H9 (cell line): ENCODE data around the gene ETV7. TPM values are rescaled to one million over a fixed set of nuclear protein-coding genes. Genes with fewer than 3 reads are reported as not detected.

Source experiments
- DNase-seq: peaks from one replicate; pipeline ENCODE4 v3.0.0-alpha.2; 2017
- H2AFZ ChIP-seq: one replicate; pipeline ENCODE4 v1.6.1; 2013; ENCODE audit warnings: mild to moderate bottlenecking, low read length, control low read depth, moderate library complexity
- H2AK5ac ChIP-seq: 2 replicates; pipeline ENCODE4 v1.6.1; 2013; ENCODE audit warnings: low read length, control low read depth, mixed read lengths; ENCODE audit not compliant: insufficient read length
- H2BK120ac ChIP-seq: one replicate; pipeline ENCODE4 v1.6.1; 2013; ENCODE audit warnings: low read depth, mild to moderate bottlenecking, low read length, control low read depth, inconsistent platforms; ENCODE audit not compliant: poor library complexity, severe bottlenecking
- H2BK12ac ChIP-seq: 2 replicates; pipeline ENCODE4 v1.6.1; 2013; ENCODE audit warnings: low read length, control low read depth, mixed read lengths, low read depth; ENCODE audit not compliant: insufficient read length
- H2BK15ac ChIP-seq: 2 replicates; pipeline ENCODE4 v1.6.1; 2013; ENCODE audit warnings: low read depth, low read length, control low read depth
- H2BK20ac ChIP-seq: one replicate; pipeline ENCODE4 v1.6.1; 2013; ENCODE audit warnings: low read depth, mild to moderate bottlenecking, low read length, control low read depth, inconsistent platforms; ENCODE audit not compliant: poor library complexity, severe bottlenecking
- H2BK5ac ChIP-seq: 2 replicates; pipeline ENCODE4 v1.6.1; 2013; ENCODE audit warnings: low read length, control low read depth, mixed read lengths; ENCODE audit not compliant: insufficient read length
- H3K14ac ChIP-seq: 2 replicates; pipeline ENCODE4 v1.6.1; 2013; ENCODE audit warnings: low read length, control low read depth; ENCODE audit not compliant: insufficient read depth
- H3K18ac ChIP-seq: 2 replicates; pipeline ENCODE4 v1.6.1; 2013; ENCODE audit warnings: low read depth, mild to moderate bottlenecking, mixed read lengths, low read length, control low read depth; ENCODE audit not compliant: insufficient read length
- H3K23ac ChIP-seq: 2 replicates; pipeline ENCODE4 v1.6.1; 2013; ENCODE audit warnings: low read length, control low read depth, mixed read lengths, low read depth; ENCODE audit not compliant: insufficient read length
- H3K23me2 ChIP-seq: 2 replicates; pipeline ENCODE4 v1.6.1; 2013; ENCODE audit warnings: low read depth, mild to moderate bottlenecking, mixed read lengths, low read length, control low read depth; ENCODE audit not compliant: insufficient read length, poor library complexity, severe bottlenecking
- H3K27ac ChIP-seq: 2 replicates; pipeline ENCODE4 v1.5.1; 2013; ENCODE audit warnings: low read length, control low read depth, mixed read lengths, low read depth; ENCODE audit not compliant: insufficient read length
- H3K27me3 ChIP-seq: 2 replicates; pipeline ENCODE4 v1.6.1; 2013; ENCODE audit warnings: low read length, control low read depth, inconsistent platforms; ENCODE audit not compliant: insufficient read depth
- H3K4ac ChIP-seq: 2 replicates; pipeline ENCODE4 v1.6.1; 2013; ENCODE audit warnings: low read depth, mild to moderate bottlenecking, control low read depth, inconsistent platforms, low read length, moderate library complexity
- H3K4me1 ChIP-seq: 2 replicates; pipeline ENCODE4 v1.6.1; 2013; ENCODE audit warnings: low read length, control low read depth, inconsistent platforms; ENCODE audit not compliant: insufficient read depth
- H3K4me2 ChIP-seq: 2 replicates; pipeline ENCODE4 v1.6.1; 2013; ENCODE audit warnings: low read length, control low read depth, mixed read lengths; ENCODE audit not compliant: insufficient read length, insufficient read depth
- H3K56ac ChIP-seq: 2 replicates; pipeline ENCODE4 v1.6.1; 2013; ENCODE audit warnings: low read depth, mild to moderate bottlenecking, mixed read lengths, low read length, control low read depth; ENCODE audit not compliant: insufficient read length
- H3K79me1 ChIP-seq: 2 replicates; pipeline ENCODE4 v1.6.1; 2013; ENCODE audit warnings: low read depth, mild to moderate bottlenecking, moderate library complexity, low read length, control low read depth, inconsistent platforms; ENCODE audit not compliant: insufficient read depth, poor library complexity, severe bottlenecking
- H3K79me2 ChIP-seq: 2 replicates; pipeline ENCODE4 v1.6.1; 2013; ENCODE audit warnings: low read length, control low read depth, inconsistent platforms; ENCODE audit not compliant: insufficient read depth
- H3K9ac ChIP-seq: 2 replicates; pipeline ENCODE4 v1.6.1; 2013; ENCODE audit warnings: low read length, control low read depth, mixed read lengths; ENCODE audit not compliant: insufficient read length; ENCODE audit errors: extremely low read depth
- H3K9me3 ChIP-seq: one replicate; pipeline ENCODE4 v1.6.1; 2013; ENCODE audit warnings: low read depth, low read length, inconsistent platforms; ENCODE audit not compliant: control insufficient read depth
- H3T11ph ChIP-seq: one replicate; pipeline ENCODE4 v1.6.1; 2013; ENCODE audit warnings: mild to moderate bottlenecking, low read length, control low read depth, inconsistent platforms
- H4K20me1 ChIP-seq: one replicate; pipeline ENCODE4 v1.6.1; 2013; ENCODE audit not compliant: control insufficient read depth, insufficient read length, insufficient read depth
- H4K5ac ChIP-seq: 2 replicates; pipeline ENCODE4 v1.6.1; 2013; ENCODE audit warnings: low read depth, mild to moderate bottlenecking, mixed read lengths, low read length, control low read depth; ENCODE audit not compliant: insufficient read length
- H4K8ac ChIP-seq: replicated peaks from 2 replicates; pipeline ENCODE4 v1.6.1; 2013; ENCODE audit warnings: low read length, control low read depth, mixed read lengths, low read depth; ENCODE audit not compliant: insufficient read length
- H4K91ac ChIP-seq: 2 replicates; pipeline ENCODE4 v1.6.1; 2013; ENCODE audit warnings: low read depth, mild to moderate bottlenecking, moderate library complexity, mixed read lengths, low read length, control low read depth; ENCODE audit not compliant: insufficient read length
- H3K27ac Mint-ChIP-seq, 3 experiments: 2 replicates in 2 of 3; 3 replicates in 1 of 3; pipeline ENCODE4 v1.8.0; 2020 to 2021; ENCODE audit warnings: mixed read lengths in 3 of 3, mild to moderate bottlenecking in 1 of 3, moderate library complexity in 1 of 3
- H3K27me3 Mint-ChIP-seq: 2 replicates; pipeline ENCODE4 v1.8.0; 2021; ENCODE audit warnings: low read depth, mild to moderate bottlenecking, moderate library complexity, mixed read lengths
- H3K36me3 Mint-ChIP-seq, 3 experiments: 2 replicates in 2 of 3; 3 replicates in 1 of 3; pipeline ENCODE4 v1.8.0; 2020 to 2021; ENCODE audit warnings: low read depth in 3 of 3, mixed read lengths in 3 of 3; ENCODE audit not compliant: insufficient read depth in 1 of 3
- H3K4me1 Mint-ChIP-seq, 2 experiments: 2 replicates each; pipeline ENCODE4 v1.8.0; 2020; ENCODE audit warnings: mixed read lengths in 2 of 2
- H3K4me3 Mint-ChIP-seq, 2 experiments: 2 replicates in 1 of 2; 3 replicates in 1 of 2; pipeline ENCODE4 v1.8.0; 2020 to 2021; ENCODE audit warnings: mild to moderate bottlenecking in 2 of 2, mixed read lengths in 2 of 2, moderate library complexity in 1 of 2
- H3K9me3 Mint-ChIP-seq, 2 experiments: 2 replicates in 1 of 2; 3 replicates in 1 of 2; pipeline ENCODE4 v1.8.0; 2020; ENCODE audit warnings: mild to moderate bottlenecking in 2 of 2, mixed read lengths in 2 of 2, moderate library complexity in 1 of 2
- WGBS: extraction: QIAGEN DNeasy Blood & Tissue Kit; methylation state at CpG from one replicate; pipeline ENCODE4 v1.1.7; 2013; ENCODE audit warnings: missing lambda C conversion rate, low lambda C conversion rate, mixed read lengths; ENCODE audit not compliant: insufficient read length; ENCODE audit errors: extremely low coverage; 5-methylcytosine and 5-hydroxymethylcytosine counted together
- total RNA-seq: library from RNA; stranded (reverse); gene quantifications from 2 replicates; pipeline ENCODE4 v1.2.1, GENCODE V29; 2021
- TF ChIP-seq, protein P1 (sequence below): fragments of 200-600 bp; sonication (generic); conservative IDR thresholded peaks from 3 replicates; pipeline ENCODE4 v1.8.0; 2021; ENCODE audit warnings: antibody characterized with exemption, mild to moderate bottlenecking

Gene ETV7
- total RNA-seq, 1 experiment from 2014 or later = 0.92 TPM

DNA sequence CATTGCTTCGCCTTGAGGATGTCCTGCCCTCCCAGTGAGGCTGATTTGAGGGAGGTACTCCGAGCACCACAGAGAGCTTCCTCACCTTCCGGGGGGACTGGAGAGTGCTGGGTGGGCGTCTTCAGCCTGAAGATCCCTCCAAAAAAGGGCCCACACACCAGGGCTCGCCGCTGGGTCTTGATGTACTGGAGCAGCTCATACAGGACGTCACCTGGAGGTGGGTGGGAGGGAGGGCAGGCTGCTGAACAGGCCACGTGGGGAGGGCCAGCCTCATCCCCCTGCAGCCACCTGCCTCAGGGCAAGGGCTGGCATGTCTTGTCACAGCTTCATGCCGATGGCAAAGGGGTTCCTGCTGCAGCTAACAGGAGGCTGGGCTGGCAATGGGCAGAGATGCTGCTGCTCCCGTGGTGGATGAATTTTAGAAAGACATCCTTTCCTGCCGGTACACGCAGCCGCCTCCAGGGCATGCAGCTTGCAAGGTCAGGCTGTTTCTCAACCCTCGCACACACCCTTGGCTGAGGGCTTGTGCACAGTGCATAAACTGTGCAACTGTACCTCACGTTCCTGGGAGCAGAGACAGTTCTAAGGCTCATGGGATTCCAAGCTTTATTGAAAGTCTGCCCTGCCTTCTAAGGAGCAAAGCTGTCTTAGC is 14.0 kb downstream of the ETV7 start:
- Histone ChIP-seq H3K4ac (no peak overlapping the region), H3K4me1 (peaks cover 4% of the 10 kb centered on the region; the same call in 1 of the 2 replicates), H3K56ac (no peak overlapping the region), H2BK120ac (no peak overlapping the region), H3K79me2 (0 out of 2 replicates have a peak, but pooled peaks cover 2% of the 10 kb centered on the region), H3K23ac (no peak overlapping the region), H3K27me3 (no peaks in the 10 kb centered on the region), H2BK5ac (no peak overlapping the region), H2BK12ac (no peak overlapping the region), H3K9me3 (no peaks in the 10 kb centered on the region), H3K9ac (no peak overlapping the region), H2BK20ac (no peak overlapping the region), H4K20me1 (no peaks in the 10 kb centered on the region), H2AK5ac (no peak overlapping the region), H3T11ph (no peak overlapping the region), H3K23me2 (no peaks in the 10 kb centered on the region), H3K27ac (no peak overlapping the region), H3K14ac (no peak overlapping the region), H3K79me1 (no peaks in the 10 kb centered on the region), H4K8ac (no peak overlapping the region), H4K91ac (no peak overlapping the region), H3K18ac (no peak overlapping the region), H2AFZ (no peak overlapping the region), H4K5ac (no peak overlapping the region), H3K4me2 (no peak overlapping the region), H2BK15ac (no peak overlapping the region)
- peaks cover 0 to 4% of the 10 kb centered on the region in 2 experiments; a peak in 2 of 5 replicates for H3K9me3 Mint-ChIP-seq
- peaks cover 0 to 7% (median 0%) of the 10 kb centered on the region in 3 experiments; a peak in 2 of 7 replicates for H3K36me3 Mint-ChIP-seq
- peaks cover 24% of the 10 kb centered on the region in 2 experiments for H3K4me1 Mint-ChIP-seq
- H3K27me3 Mint-ChIP-seq = peaks cover 7% of the 10 kb centered on the region
- WGBS = no CpG with 5 or more reads among the region's 15 CpGs
- TF ChIP-seq, protein P1, sequence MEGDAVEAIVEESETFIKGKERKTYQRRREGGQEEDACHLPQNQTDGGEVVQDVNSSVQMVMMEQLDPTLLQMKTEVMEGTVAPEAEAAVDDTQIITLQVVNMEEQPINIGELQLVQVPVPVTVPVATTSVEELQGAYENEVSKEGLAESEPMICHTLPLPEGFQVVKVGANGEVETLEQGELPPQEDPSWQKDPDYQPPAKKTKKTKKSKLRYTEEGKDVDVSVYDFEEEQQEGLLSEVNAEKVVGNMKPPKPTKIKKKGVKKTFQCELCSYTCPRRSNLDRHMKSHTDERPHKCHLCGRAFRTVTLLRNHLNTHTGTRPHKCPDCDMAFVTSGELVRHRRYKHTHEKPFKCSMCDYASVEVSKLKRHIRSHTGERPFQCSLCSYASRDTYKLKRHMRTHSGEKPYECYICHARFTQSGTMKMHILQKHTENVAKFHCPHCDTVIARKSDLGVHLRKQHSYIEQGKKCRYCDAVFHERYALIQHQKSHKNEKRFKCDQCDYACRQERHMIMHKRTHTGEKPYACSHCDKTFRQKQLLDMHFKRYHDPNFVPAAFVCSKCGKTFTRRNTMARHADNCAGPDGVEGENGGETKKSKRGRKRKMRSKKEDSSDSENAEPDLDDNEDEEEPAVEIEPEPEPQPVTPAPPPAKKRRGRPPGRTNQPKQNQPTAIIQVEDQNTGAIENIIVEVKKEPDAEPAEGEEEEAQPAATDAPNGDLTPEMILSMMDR = no peak
- H3K27ac Mint-ChIP-seq = no peak overlapping the region
- no peak overlapping the region for H3K4me3 Mint-ChIP-seq
- DNase-seq = no peak
